Right lobe of liver (tissue), 4 donors: ENCODE data around the gene TGFBR3.

Experiments used
- POLR2A ChIP-seq: fragments of 450-650 bp; IDR thresholded peaks from one replicate; pipeline ENCODE4 v1.6.1; 2017; ENCODE audit warnings: antibody characterized with exemption, mild to moderate bottlenecking
- TF ChIP-seq, protein P1 (sequence below), 4 donors: fragments of 200-600 bp in 3 of 4; fragments of 450-650 bp in 1 of 4; IDR thresholded peaks; one replicate each; pipeline versions ENCODE4 v1.5.1 to v1.8.0; 2016 to 2022; ENCODE audit warnings: antibody characterized with exemption in 4 of 4, mild to moderate bottlenecking in 2 of 4
- donor health status: DM: no; HTN: no; CAD: no.
- donor health status: DM: no; HTN: no; CAD: no.
- donor health status: DM: no; HTN: yes; CAD: no.

DNA sequence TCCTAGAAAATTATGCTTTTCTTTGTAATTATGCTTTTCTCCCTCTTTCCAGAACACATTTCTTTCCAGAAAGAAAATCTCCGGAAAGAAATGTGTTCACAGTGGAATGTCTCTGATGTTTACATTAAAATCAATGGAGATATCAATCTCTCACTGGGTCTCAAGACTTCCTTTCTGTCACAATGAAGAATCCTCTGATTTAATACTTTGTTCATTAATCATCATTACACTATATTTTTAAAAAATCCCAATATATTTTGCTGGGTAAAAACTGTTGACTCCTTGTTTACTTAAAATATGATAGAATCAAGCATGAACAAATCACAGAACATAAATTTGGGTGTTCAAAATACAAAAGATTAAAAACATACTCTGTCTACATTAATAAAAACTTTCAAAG lies 26.3 kb upstream of the TGFBR3 start:
- TF ChIP-seq, protein P1, sequence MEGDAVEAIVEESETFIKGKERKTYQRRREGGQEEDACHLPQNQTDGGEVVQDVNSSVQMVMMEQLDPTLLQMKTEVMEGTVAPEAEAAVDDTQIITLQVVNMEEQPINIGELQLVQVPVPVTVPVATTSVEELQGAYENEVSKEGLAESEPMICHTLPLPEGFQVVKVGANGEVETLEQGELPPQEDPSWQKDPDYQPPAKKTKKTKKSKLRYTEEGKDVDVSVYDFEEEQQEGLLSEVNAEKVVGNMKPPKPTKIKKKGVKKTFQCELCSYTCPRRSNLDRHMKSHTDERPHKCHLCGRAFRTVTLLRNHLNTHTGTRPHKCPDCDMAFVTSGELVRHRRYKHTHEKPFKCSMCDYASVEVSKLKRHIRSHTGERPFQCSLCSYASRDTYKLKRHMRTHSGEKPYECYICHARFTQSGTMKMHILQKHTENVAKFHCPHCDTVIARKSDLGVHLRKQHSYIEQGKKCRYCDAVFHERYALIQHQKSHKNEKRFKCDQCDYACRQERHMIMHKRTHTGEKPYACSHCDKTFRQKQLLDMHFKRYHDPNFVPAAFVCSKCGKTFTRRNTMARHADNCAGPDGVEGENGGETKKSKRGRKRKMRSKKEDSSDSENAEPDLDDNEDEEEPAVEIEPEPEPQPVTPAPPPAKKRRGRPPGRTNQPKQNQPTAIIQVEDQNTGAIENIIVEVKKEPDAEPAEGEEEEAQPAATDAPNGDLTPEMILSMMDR (IDR thresholded peaks at IDR 0.05): no peak
- TF ChIP-seq POLR2A: no peak
